ENCODE results near the gene TMEM183A.

GRCh38 chr1:202981939-202982338 is 25.2 kb upstream of the TMEM183A start:
- TF ChIP-seq POLR2A (IDR thresholded peaks at IDR 0.05) (no peak), CTCF (IDR thresholded peaks at IDR 0.05) (no peak), EP300 (IDR thresholded peaks at IDR 0.05) (no peak)

Data from ovary (tissue), 3 donors.